ENCODE results near the gene BCLAF1. TPM values are rescaled to one million over a fixed set of nuclear protein-coding genes. Genes with fewer than 3 reads are reported as not detected.

BCLAF1 gene
- total RNA-seq, 3 donors from 2014 or later, result 241 to 270 (median 261) TPM

DNA sequence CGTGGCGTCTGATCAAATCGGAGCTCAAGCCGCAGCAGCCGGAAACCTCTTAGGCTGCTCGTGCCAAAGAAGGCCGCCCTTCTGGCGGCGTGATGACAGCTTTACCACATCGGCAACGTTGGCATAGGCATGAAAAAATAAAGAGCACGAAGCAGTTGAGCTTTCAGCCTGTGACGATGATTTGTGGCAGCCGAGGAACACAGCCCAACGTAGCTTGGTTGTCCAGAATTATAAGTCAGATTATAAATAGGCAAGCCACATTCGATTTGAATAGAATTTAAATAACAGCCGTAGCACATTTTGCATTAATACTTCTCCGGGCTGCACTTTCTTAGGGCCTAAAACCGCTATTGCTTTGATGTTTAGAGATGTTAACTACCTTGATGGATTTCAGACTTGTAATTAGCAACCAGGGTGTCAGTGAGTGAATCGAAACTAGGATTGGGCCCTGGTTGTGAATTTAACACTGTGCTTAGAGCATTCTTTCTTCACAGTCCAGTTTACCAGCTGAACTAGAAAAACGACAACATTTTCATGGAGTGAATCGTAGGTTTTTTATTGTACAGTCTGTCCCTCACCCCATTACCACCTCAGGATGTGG is 864 bp upstream of the BCLAF1 start:
- H3K4me1 Mint-ChIP-seq (ENCODE audit: low read depth), result peaks cover 34% of the 10 kb centered on the region
- peaks cover 16% of the 10 kb centered on the region for H3K36me3 Mint-ChIP-seq (ENCODE audit: insufficient read depth)
- DNase-seq, result peak; percentile 67
- no peaks in the 10 kb centered on the region for H3K27me3 Mint-ChIP-seq (ENCODE audit: low read depth)
- peak; percentile 49 to 52 for ATAC-seq
- H3K9me3 Mint-ChIP-seq, result no peaks in the 10 kb centered on the region
- peak overlapping the region; percentile 91 for H3K4me3 Mint-ChIP-seq

DNA sequence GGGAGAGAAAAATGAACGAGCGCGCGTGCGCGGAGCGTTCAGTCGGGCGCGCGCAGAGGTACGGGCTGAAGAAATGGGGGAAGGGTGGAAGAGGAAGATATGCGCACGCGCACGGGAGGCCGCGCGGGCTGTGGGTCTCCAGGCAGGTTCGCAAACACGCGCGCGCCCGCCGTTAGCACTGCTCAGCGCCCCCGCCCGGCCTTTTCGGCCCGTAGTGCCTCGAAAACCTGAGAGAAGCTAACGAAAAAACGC is 393 bp downstream of the BCLAF1 start:
- Mint-ChIP-seq H3K9me3 (no peaks in the 10 kb centered on the region), H3K27me3 (ENCODE audit: low read depth) (no peaks in the 10 kb centered on the region), H3K36me3 (ENCODE audit: insufficient read depth) (peaks cover 28% of the 10 kb centered on the region), H3K4me1 (ENCODE audit: low read depth) (peaks cover 47% of the 10 kb centered on the region), H3K4me3 (peak overlapping the region; percentile 91)
- peak; percentile 91 for DNase-seq
- peak; percentile 58 to 63 for ATAC-seq

DNA sequence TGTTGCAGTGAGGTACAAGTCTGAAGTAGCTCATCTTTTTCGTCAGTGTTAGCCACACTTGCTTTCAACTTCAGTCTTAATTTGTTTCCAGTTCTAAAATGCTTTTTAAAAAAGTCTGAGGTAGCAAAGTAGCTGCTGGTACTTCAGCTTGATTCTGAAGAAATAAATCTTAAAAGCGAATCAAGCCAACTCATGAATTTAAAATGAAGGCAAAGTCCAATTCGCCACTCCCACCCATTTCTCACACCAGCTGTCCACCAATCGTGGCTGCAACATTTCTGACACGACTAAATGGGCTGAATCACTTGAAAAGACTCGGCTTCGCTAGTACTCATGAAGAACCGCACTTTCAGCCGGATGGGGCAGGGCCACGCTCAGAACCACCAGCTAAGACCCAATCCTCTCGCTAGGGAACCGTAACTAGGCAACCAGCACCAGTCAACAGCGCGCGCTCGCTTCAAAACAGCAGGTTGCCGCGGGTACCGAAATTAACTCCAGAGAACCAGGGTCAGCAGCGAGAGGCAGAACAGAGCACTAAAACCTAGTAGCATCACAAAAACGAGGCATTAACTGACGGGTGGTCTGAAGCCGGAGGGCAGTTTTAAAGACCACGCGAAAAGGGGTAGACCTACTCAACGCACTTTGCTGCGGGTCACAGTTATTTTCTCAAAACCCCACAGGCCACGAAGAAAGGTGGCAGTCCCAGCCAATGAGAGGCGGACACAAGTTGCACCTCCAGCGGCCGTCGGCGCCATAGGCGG is 900 bp downstream of the BCLAF1 start:
- Mint-ChIP-seq H3K4me3 (peak overlapping the region; percentile 91), H3K4me1 (ENCODE audit: low read depth) (peaks cover 50% of the 10 kb centered on the region), H3K9me3 (no peaks in the 10 kb centered on the region), H3K27me3 (ENCODE audit: low read depth) (no peaks in the 10 kb centered on the region), H3K36me3 (ENCODE audit: insufficient read depth) (peaks cover 30% of the 10 kb centered on the region)
- ATAC-seq (peak; percentile 68 to 70), DNase-seq (peak; percentile 74)

DNA sequence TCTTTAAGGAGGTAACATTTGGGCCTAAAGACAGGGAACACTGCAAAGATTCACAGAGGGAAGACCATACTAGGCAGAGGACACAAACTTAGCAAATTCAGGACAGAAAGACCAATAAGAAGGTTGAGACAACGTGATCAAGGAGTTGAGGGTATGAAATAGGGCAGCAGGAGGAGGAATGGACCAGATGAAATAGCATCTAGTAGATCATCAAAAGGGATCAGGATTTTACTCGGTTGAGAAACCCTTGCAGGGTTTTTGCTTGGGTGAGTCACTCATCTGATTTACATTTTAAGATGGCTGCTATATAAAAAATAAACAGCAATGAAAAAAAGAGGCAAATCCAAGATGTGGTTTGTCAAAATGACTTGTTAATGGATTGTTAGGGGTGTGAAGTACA is 4.7 kb downstream of the BCLAF1 start:
- no peaks in the 10 kb centered on the region for H3K9me3 Mint-ChIP-seq
- ATAC-seq (no peak), DNase-seq (no peak)
- H3K36me3 Mint-ChIP-seq (ENCODE audit: insufficient read depth), result peaks cover 50% of the 10 kb centered on the region
- H3K4me1 Mint-ChIP-seq (ENCODE audit: low read depth), result peaks cover 71% of the 10 kb centered on the region
- H3K4me3 Mint-ChIP-seq, result peak overlapping the region; percentile 78
- H3K27me3 Mint-ChIP-seq (ENCODE audit: low read depth), result no peaks in the 10 kb centered on the region

DNA sequence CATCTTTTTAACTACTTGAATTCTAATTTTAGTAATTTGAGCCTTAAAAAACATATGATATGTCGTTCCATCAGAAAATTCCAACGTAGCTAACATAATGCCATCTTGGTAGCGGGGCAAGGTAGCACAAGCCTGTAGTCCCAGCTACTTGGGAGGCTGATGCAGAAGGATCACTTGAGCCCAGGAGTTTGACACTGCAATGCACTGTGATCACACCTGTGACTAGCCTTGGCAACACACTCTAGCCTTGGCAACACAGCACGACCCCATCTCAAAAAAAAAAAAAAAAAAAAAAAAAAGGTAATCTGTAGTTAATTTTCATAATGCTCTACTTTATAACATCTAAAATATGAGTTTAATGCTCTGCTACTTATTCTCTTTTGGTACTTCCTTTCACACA is 6.7 kb downstream of the BCLAF1 start:
- ATAC-seq (no peak), DNase-seq (no peak)
- Mint-ChIP-seq H3K4me3 (peak overlapping the region; percentile 78), H3K27me3 (ENCODE audit: low read depth) (no peaks in the 10 kb centered on the region), H3K4me1 (ENCODE audit: low read depth) (peaks cover 79% of the 10 kb centered on the region), H3K9me3 (no peaks in the 10 kb centered on the region), H3K36me3 (ENCODE audit: insufficient read depth) (peaks cover 46% of the 10 kb centered on the region)

DNA sequence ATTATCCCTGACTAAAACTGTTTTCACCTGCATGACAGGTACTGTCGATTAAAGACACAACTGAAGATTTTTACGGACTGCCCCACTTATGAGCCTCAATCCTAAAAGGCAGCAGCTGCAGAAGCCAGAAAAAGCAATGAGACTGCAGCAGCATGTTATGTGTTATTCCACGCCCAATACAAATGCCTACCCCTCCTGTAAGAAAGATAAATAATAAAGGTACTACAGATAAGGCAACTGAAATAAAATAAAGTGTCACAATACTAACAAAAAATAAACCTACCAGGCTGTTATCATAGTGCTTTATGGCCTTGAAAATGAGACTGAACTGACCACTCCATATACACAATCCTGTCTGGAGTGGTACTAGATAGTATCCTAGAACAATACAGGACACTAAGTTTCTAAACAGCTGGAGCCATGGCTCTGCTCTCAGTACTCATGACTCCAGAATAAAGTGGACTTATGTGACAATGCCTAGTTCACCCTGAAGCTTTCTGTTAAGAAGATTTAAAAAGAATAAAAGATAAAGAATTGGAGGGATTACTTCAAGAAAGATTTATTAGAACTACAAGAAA is 9.5 kb downstream of the BCLAF1 start:
- Mint-ChIP-seq H3K4me3 (no peak overlapping the region), H3K27me3 (ENCODE audit: low read depth) (no peaks in the 10 kb centered on the region), H3K36me3 (ENCODE audit: insufficient read depth) (peaks cover 48% of the 10 kb centered on the region), H3K4me1 (ENCODE audit: low read depth) (peaks cover 64% of the 10 kb centered on the region), H3K9me3 (no peaks in the 10 kb centered on the region)
- DNase-seq (no peak), ATAC-seq (no peak)

DNA sequence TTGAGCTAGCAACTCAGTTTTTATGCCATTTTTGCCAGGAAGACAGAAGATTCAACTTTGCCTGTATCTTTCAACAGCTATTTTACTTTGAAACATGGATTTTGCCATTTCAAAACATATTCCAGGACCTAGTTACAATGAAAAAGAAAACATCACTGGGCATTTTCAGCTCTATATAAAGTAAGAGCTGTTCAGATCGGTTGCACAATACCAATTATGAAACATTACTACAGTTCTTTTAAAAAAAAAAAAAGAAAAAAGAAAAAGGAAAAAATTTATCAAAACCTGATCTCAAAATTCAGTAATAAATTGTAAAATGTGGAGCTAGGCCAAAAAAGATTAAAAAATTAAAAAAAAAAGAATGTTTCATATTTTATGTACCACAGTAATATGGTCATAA is 15.6 kb downstream of the BCLAF1 start:
- Mint-ChIP-seq H3K27me3 (ENCODE audit: low read depth) (no peaks in the 10 kb centered on the region), H3K9me3 (no peaks in the 10 kb centered on the region), H3K4me3 (no peak overlapping the region), H3K4me1 (ENCODE audit: low read depth) (peaks cover 36% of the 10 kb centered on the region), H3K36me3 (ENCODE audit: insufficient read depth) (peaks cover 61% of the 10 kb centered on the region)
- no peak for ATAC-seq
- no peak for DNase-seq

DNA sequence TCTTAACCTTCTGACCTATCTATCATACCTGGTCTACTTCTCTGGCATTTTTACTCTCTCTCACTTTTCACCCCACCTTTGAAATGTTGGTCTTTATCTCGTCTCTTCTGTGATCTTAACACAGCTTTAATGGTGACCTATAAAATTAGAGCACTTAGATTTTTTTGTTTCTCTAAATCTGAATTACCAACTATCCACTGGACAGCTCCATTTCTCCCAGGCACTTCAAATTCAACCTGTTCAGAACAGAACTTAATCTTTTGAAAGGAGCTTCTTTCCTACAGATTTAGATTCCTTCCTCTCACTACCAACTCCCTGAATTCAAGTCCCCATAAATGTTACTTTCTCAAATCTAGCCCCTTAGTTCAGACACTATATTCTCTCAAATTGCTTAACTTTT is 24.5 kb downstream of the BCLAF1 start:
- no peak overlapping the region for H3K4me3 Mint-ChIP-seq
- no peaks in the 10 kb centered on the region for H3K27me3 Mint-ChIP-seq (ENCODE audit: low read depth)
- H3K36me3 Mint-ChIP-seq (ENCODE audit: insufficient read depth), result peaks cover 55% of the 10 kb centered on the region
- no peak for DNase-seq
- H3K9me3 Mint-ChIP-seq, result no peaks in the 10 kb centered on the region
- no peak for ATAC-seq
- H3K4me1 Mint-ChIP-seq (ENCODE audit: low read depth), result peaks cover 28% of the 10 kb centered on the region

DNA sequence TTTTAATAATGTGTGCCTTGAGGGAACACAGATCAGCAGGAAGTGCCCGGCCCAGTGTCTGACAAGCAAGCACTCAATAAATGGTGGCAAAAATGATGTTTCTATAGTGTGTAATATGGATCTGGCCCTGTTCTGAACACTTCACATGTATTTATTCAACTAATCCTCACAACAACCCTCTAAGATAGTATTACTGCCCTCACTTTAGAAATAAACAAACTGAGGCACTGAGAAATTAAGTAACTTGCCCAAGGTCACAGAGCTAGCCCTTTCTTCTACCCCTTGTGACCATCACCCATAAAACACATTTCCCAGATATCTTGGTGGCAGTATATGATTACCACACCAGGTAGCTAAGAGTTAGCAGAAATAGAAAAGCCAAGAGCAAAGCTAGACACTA is 26.7 kb downstream of the BCLAF1 start:
- Mint-ChIP-seq H3K27me3 (ENCODE audit: low read depth) (no peaks in the 10 kb centered on the region), H3K4me3 (no peak overlapping the region), H3K4me1 (ENCODE audit: low read depth) (peaks cover 23% of the 10 kb centered on the region), H3K9me3 (no peaks in the 10 kb centered on the region), H3K36me3 (ENCODE audit: insufficient read depth) (peaks cover 51% of the 10 kb centered on the region)
- DNase-seq (no peak), ATAC-seq (no peak)

DNA sequence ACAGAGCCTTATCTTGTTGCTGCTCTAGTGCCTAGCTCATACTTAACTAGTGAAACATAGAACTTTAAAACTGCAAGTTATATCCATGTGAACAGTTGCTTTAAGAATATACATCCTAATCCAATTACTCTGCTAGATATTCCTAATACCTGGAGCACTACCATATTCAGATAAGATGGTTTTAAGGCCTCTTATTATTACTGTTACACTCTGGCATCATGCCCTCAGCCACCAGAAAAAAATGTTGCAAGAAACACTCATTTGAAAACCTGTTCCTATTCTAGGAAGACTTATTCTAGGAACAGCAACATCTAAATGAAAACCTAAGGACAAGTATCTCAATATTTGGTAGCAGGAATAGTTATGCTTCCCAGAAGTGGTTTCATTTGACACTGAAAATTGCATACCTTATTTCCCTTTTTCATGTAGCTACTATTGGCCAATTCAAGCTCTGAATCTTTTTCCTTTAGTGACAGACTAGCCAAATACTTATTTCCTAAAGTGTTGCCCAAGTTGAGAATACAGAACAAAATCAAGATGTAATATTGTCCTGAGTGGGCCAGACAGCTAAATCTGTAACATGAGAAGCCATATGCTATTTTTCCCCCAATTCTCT is 34.7 kb downstream of the BCLAF1 start:
- ATAC-seq, result no peak
- DNase-seq, result no peak

DNA sequence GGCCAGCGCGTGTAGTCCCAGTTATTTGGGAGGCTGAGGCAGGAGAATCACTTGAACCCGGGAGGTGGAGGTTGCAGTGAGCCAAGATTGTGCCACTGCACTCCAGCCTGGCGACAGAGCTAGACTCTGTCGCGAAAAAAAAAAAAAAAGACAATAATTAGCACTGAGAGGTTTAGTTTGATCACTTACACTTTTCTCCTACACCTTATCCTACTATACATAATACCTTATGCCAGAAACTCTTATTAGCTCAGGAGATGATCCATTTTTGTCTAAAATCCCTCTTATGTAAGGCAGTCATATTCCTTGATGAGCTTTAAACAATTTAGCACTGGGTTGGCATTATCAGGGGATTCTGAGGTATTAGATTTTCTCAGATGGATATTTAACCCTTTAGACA is 35.9 kb downstream of the BCLAF1 start:
- no peak overlapping the region for H3K4me3 Mint-ChIP-seq
- ATAC-seq (no peak), DNase-seq (no peak)
- peaks cover 7% of the 10 kb centered on the region for H3K36me3 Mint-ChIP-seq (ENCODE audit: insufficient read depth)
- H3K9me3 Mint-ChIP-seq, result no peaks in the 10 kb centered on the region
- H3K4me1 Mint-ChIP-seq (ENCODE audit: low read depth), result peaks cover 35% of the 10 kb centered on the region
- H3K27me3 Mint-ChIP-seq (ENCODE audit: low read depth), result no peaks in the 10 kb centered on the region

More for the DNA sequence above, 34.7 kb downstream of the BCLAF1 start:
- H3K27me3 Mint-ChIP-seq (ENCODE audit: low read depth), result no peaks in the 10 kb centered on the region
- H3K36me3 Mint-ChIP-seq (ENCODE audit: insufficient read depth), result peaks cover 14% of the 10 kb centered on the region
- H3K9me3 Mint-ChIP-seq, result no peaks in the 10 kb centered on the region
- peaks cover 23% of the 10 kb centered on the region for H3K4me1 Mint-ChIP-seq (ENCODE audit: low read depth)
- H3K4me3 Mint-ChIP-seq, result no peak overlapping the region

DNA sequence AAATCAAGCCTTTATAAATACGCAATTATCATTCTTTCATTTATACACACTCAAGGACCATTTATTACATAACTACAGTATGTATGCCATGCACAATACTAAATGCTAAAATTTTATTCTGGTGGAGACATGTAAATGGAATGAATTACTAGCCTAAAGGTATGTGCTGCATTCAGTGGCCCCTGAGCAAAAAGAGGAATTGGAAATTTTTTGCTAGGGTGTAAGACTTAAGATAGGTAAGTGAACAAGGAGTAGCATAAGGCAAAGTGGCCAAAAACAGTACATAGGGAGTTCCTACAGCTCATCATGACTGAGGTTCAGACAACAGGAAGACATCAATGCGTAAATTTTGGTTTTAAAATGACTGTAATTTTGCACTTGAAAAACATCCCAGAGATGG is 37.2 kb downstream of the BCLAF1 start:
- Mint-ChIP-seq H3K9me3 (no peaks in the 10 kb centered on the region), H3K4me3 (no peak overlapping the region), H3K27me3 (ENCODE audit: low read depth) (no peaks in the 10 kb centered on the region), H3K36me3 (ENCODE audit: insufficient read depth) (peaks cover 7% of the 10 kb centered on the region), H3K4me1 (ENCODE audit: low read depth) (peaks cover 36% of the 10 kb centered on the region)
- no peak for ATAC-seq
- no peak for DNase-seq

DNA sequence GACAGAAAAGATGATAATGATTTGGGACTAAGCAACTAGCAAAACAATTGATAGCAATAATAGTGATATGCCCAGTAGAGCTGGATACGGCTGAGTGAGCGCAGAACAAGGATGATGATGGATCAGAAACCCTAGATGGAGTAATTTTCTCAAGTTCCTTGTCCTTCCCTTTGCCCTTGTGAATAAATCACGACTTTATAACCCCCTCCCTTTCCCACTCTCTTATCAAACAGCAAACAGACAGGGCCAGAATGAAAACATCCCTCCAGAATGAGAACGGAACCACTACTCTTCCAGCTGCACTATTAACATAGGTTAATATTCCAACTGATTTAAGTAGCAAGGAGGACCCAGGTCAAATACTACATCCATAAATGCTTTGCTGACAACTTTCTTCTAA is 38.3 kb downstream of the BCLAF1 start:
- Mint-ChIP-seq H3K4me3 (peak overlapping the region; percentile 94), H3K9me3 (no peaks in the 10 kb centered on the region), H3K4me1 (ENCODE audit: low read depth) (peaks cover 36% of the 10 kb centered on the region), H3K36me3 (ENCODE audit: insufficient read depth) (peaks cover 1% of the 10 kb centered on the region), H3K27me3 (ENCODE audit: low read depth) (no peaks in the 10 kb centered on the region)
- no peak for DNase-seq
- ATAC-seq, result no peak

DNA sequence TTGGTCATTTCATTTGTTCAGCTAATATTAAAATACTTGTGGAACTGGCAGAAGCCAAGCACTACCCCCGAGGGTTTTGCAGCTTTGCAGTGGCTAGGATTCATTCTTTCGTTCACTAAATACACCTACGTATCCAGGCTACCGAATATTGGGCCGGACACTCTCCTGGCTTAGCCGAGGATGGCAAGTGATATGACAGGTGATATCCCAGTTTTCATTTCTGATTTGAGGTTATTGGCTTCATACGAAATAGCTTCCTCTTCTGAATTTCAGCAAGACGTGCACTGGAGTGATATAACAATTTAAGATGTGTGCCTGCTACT is 39.0 kb downstream of the BCLAF1 start:
- H3K27me3 Mint-ChIP-seq (ENCODE audit: low read depth), result no peaks in the 10 kb centered on the region
- H3K4me1 Mint-ChIP-seq (ENCODE audit: low read depth), result peaks cover 36% of the 10 kb centered on the region
- peaks cover 1% of the 10 kb centered on the region for H3K36me3 Mint-ChIP-seq (ENCODE audit: insufficient read depth)
- H3K4me3 Mint-ChIP-seq, result peak overlapping the region; percentile 94
- no peaks in the 10 kb centered on the region for H3K9me3 Mint-ChIP-seq
- DNase-seq (no peak), ATAC-seq (no peak)
